ENCODE results near the gene BEND4. TPM values are rescaled to one million over a fixed set of nuclear protein-coding genes. Genes with fewer than 3 reads are reported as not detected.
"Not testable (repeated sequence)": the region's sequence is repeated elsewhere in the genome, so short reads cannot be mapped to it uniquely, and the experiment has no call there.

The BEND4 gene
- total RNA-seq (2.1 TPM), polyA plus RNA-seq (0.05 TPM)

GRCh38 chr4:42152507-42153504 lies at the start of gene BEND4:
TSS of gene BEND4 (minus strand) at chr4:42152655. CDS start at chr4:42152143, 512 bp downstream.
- H3K4me1 ChIP-seq (ENCODE audit: insufficient read depth): no peaks in the 10 kb centered on the region
- no peak for DNase-seq (ENCODE audit: extremely low spot score)
- WGBS: 11% methylated on average over 49 of the region's 49 CpGs

GRCh38 chr4:42197341-42197740 lies 44.9 kb upstream of the BEND4 start:
- H3K4me3 ChIP-seq (ENCODE audit: low read depth, low read length): no peak overlapping the region
- no peak overlapping the region for H3K27ac ChIP-seq (ENCODE audit: low read depth)
- no peaks in the 10 kb centered on the region for H3K36me3 ChIP-seq (ENCODE audit: insufficient read depth)
- H3K4me1 ChIP-seq (ENCODE audit: insufficient read depth): no peaks in the 10 kb centered on the region
- DNase-seq (ENCODE audit: extremely low spot score): no peak
- WGBS: 67% methylated on average over 5 of the region's 5 CpGs

More at GRCh38 chr4:42152507-42153504, at the start of gene BEND4:
- no peaks in the 10 kb centered on the region for H3K36me3 ChIP-seq (ENCODE audit: insufficient read depth)
- H3K4me3 ChIP-seq (ENCODE audit: low read depth, low read length): peak within 1 kb of the TSS; percentile 50
- H3K27ac ChIP-seq (ENCODE audit: low read depth): no peak within 1 kb of the TSS

GRCh38 chr4:42172921-42173320 lies 20.5 kb upstream of the BEND4 start:
- Histone ChIP-seq H3K36me3 (ENCODE audit: insufficient read depth) (no peaks in the 10 kb centered on the region), H3K27ac (ENCODE audit: low read depth) (no peak overlapping the region), H3K4me1 (ENCODE audit: insufficient read depth) (no peaks in the 10 kb centered on the region), H3K4me3 (ENCODE audit: low read depth, low read length) (no peak overlapping the region)
- DNase-seq (ENCODE audit: extremely low spot score): no peak
- 44% methylated on average over 2 of the region's 2 CpGs for WGBS

- DNase-seq (ENCODE audit: extremely low spot score): no peak
- no peak overlapping the region for H3K27ac ChIP-seq (ENCODE audit: low read depth)
- no peak overlapping the region for H3K4me3 ChIP-seq (ENCODE audit: low read depth, low read length)
- H3K36me3 ChIP-seq (ENCODE audit: insufficient read depth): no peaks in the 10 kb centered on the region
- 77% methylated on average over 5 of the region's 5 CpGs for WGBS
- no peaks in the 10 kb centered on the region for H3K4me1 ChIP-seq (ENCODE audit: insufficient read depth)
Measured at GRCh38 chr4:42172128-42172790, 19.8 kb upstream of the BEND4 start.

GRCh38 chr4:42167709-42168108 lies 15.3 kb upstream of the BEND4 start:
- H3K4me1 ChIP-seq (ENCODE audit: insufficient read depth): no peaks in the 10 kb centered on the region
- no peak for DNase-seq (ENCODE audit: extremely low spot score)
- H3K4me3 ChIP-seq (ENCODE audit: low read depth, low read length): no peak overlapping the region
- WGBS: 78% methylated on average over 5 of the region's 5 CpGs
- no peaks in the 10 kb centered on the region for H3K36me3 ChIP-seq (ENCODE audit: insufficient read depth)
- H3K27ac ChIP-seq (ENCODE audit: low read depth): no peak overlapping the region

- H3K4me3 ChIP-seq (ENCODE audit: low read depth, low read length); DNase-seq (ENCODE audit: extremely low spot score); H3K27ac ChIP-seq (ENCODE audit: low read depth); H3K4me1 ChIP-seq (ENCODE audit: insufficient read depth); H3K36me3 ChIP-seq (ENCODE audit: insufficient read depth): not testable (repeated sequence)
- WGBS: 82% methylated on average over 6 of the region's 6 CpGs
Measured at GRCh38 chr4:42166186-42166585, 13.7 kb upstream of the BEND4 start.

- DNase-seq (ENCODE audit: extremely low spot score): no peak
- Histone ChIP-seq H3K4me1 (ENCODE audit: insufficient read depth) (no peaks in the 10 kb centered on the region), H3K4me3 (ENCODE audit: low read depth, low read length) (no peak overlapping the region), H3K36me3 (ENCODE audit: insufficient read depth) (no peaks in the 10 kb centered on the region), H3K27ac (ENCODE audit: low read depth) (no peak overlapping the region)
- 69% methylated on average over 8 of the region's 8 CpGs for WGBS
Measured at GRCh38 chr4:42159271-42160001, 7.0 kb upstream of the BEND4 start.

- peak overlapping the region; percentile 50 for H3K4me3 ChIP-seq (ENCODE audit: low read depth, low read length)
- under 1% methylated on average over 121 of the region's 122 CpGs for WGBS
- H3K36me3 ChIP-seq (ENCODE audit: insufficient read depth): no peaks in the 10 kb centered on the region
- no peak overlapping the region for H3K27ac ChIP-seq (ENCODE audit: low read depth)
- no peaks in the 10 kb centered on the region for H3K4me1 ChIP-seq (ENCODE audit: insufficient read depth)
- no peak for DNase-seq (ENCODE audit: extremely low spot score)
Measured at GRCh38 chr4:42151568-42152506, 618 bp downstream of the BEND4 start.

DNA sequence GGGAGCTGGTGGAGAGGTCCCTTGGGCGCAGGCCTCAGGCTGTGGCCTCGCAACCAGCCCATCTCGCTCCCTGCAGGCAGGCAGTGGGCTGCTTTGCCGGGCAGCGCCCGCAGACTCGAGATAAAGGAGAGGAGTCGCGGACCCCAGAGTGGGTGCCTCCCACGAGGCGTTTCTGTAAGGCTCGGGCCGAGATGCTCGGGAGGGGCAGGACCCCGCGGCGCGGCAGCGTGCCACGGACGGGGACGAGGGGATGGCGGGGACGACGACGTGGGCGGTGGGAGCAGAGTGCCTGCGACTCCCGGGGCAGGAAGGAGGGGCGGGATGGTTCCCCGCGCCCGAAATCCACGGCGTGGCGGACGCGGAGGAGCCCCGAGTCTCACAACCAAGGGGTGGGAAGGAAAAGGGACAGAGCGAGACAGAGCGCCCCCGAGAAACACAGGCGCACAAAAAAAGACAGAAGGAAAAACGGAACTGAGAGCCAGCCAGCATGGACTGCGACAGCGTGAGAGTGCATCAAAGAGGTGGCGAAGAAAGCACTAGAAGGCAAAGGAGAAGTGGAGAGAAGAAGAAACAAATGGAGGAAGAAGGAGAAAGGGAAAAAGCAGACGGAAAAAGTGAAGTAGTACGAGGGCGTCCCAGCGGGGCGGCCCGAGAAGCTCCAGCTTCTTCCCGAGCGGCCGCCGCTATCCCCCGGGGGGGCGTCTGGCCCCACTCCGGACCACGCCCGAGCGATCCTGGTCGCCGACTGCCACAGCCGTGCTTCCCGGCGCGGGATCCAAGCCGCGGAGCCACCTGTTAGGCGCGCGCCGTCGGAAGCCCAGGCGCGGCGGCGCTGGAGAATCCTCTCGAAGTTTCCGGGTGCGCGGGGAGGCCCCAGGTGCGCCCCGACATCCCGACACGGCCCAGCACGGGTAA lies 1.5 kb downstream of the BEND4 start:
- H3K36me3 ChIP-seq (ENCODE audit: insufficient read depth): no peaks in the 10 kb centered on the region
- no peak overlapping the region for H3K27ac ChIP-seq (ENCODE audit: low read depth)
- H3K4me3 ChIP-seq (ENCODE audit: low read depth, low read length): peak overlapping the region; percentile 50
- no peak for DNase-seq (ENCODE audit: extremely low spot score)
- no peaks in the 10 kb centered on the region for H3K4me1 ChIP-seq (ENCODE audit: insufficient read depth)
- WGBS: 6% methylated on average over 89 of the region's 89 CpGs

DNA sequence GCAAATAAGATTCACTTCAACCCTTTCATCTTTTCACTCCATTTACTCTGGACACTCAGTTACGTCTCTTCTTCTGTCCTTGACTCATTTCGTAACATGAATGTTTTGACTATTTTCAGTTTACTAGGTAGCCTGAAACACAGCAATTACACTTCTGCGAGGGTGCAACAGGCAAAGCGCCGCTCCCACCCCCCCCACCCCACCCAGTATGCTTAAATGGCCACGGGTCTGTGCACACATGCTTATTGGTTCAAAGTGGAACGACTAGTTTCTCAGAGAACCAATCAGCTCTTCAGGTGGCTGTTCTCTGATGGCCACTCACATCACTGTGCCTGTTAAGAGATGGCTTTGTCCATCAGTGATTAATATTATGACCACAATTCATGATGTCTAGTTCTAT lies 3.5 kb downstream of the BEND4 start:
- Histone ChIP-seq H3K27ac (ENCODE audit: low read depth) (no peak overlapping the region), H3K4me3 (ENCODE audit: low read depth, low read length) (no peak overlapping the region), H3K36me3 (ENCODE audit: insufficient read depth) (no peaks in the 10 kb centered on the region), H3K4me1 (ENCODE audit: insufficient read depth) (no peaks in the 10 kb centered on the region)
- DNase-seq (ENCODE audit: extremely low spot score): no peak
- 78% methylated on average over 7 of the region's 7 CpGs for WGBS

DNA sequence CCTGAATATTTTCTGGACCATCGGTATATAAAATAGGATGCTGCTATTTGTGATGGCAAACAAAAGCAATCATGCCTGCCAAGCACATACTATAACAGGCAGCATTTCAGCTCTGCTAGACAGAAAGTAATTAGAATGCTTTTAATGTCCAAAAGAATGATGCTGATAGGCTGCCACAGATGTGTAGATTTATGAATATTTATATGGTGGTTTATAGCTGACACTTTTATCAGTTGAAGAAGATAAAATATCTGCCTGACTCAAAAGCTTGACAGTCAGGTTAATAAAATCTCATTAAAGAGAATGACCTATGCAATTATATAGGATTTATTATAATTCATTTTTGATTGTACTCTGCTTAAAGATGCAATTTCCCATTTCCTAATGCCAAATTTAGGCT lies 4.0 kb downstream of the BEND4 start:
- 55% methylated on average over 1 of the region's 1 CpG for WGBS
- H3K4me3 ChIP-seq (ENCODE audit: low read depth, low read length): no peak overlapping the region
- no peak overlapping the region for H3K27ac ChIP-seq (ENCODE audit: low read depth)
- no peaks in the 10 kb centered on the region for H3K4me1 ChIP-seq (ENCODE audit: insufficient read depth)
- no peak for DNase-seq (ENCODE audit: extremely low spot score)
- H3K36me3 ChIP-seq (ENCODE audit: insufficient read depth): no peaks in the 10 kb centered on the region

- Histone ChIP-seq H3K4me1 (ENCODE audit: insufficient read depth) (no peaks in the 10 kb centered on the region), H3K27ac (ENCODE audit: low read depth) (no peak overlapping the region), H3K4me3 (ENCODE audit: low read depth, low read length) (no peak overlapping the region), H3K36me3 (ENCODE audit: insufficient read depth) (no peaks in the 10 kb centered on the region)
- no peak for DNase-seq (ENCODE audit: extremely low spot score)
- 68% methylated on average over 7 of the region's 7 CpGs for WGBS
Measured at GRCh38 chr4:42144028-42144427, 8.4 kb downstream of the BEND4 start.
